SK-N-DZ (cell line): Measurements from ENCODE around the gene KRT7.
"Not testable (repeated sequence)": the region's sequence is repeated elsewhere in the genome, so short reads cannot be mapped to it uniquely, and the experiment has no call there.

ENCODE experiments used
- DNase-seq: peaks from one replicate; pipeline ENCODE4 v3.0.0-alpha.2; 2015; ENCODE audit warnings: low spot score

Gene KRT7

GRCh38 chr12:52255926-52256583 lies 23.0 kb downstream of the KRT7 start:
- no peak for DNase-seq

GRCh38 chr12:52256584-52256935 lies 23.5 kb downstream of the KRT7 start:
- DNase-seq, result no peak

GRCh38 chr12:52257074-52257551 lies 24.1 kb downstream of the KRT7 start:
- DNase-seq, result no peak

GRCh38 chr12:52257922-52258321 lies 24.9 kb downstream of the KRT7 start:
- not testable (repeated sequence) for DNase-seq

GRCh38 chr12:52258335-52258901 lies 25.4 kb downstream of the KRT7 start:
- no peak for DNase-seq

GRCh38 chr12:52259657-52260243 lies 26.7 kb downstream of the KRT7 start:
- no peak for DNase-seq

GRCh38 chr12:52260361-52261207 lies 27.5 kb downstream of the KRT7 start:
- no peak for DNase-seq

- no peak for DNase-seq
These were observed 28.1 kb downstream of the KRT7 start for GRCh38 chr12:52261208-52261484.

GRCh38 chr12:52262286-52262685 lies 29.2 kb downstream of the KRT7 start:
- DNase-seq, result no peak

GRCh38 chr12:52263761-52264434 lies 30.9 kb downstream of the KRT7 start:
- DNase-seq, result no peak

- no peak for DNase-seq
These were observed 31.4 kb downstream of the KRT7 start for GRCh38 chr12:52264435-52264825.

GRCh38 chr12:52266514-52266913 lies 33.5 kb downstream of the KRT7 start:
- no peak for DNase-seq

GRCh38 chr12:52267266-52267665 lies 34.2 kb downstream of the KRT7 start:
- no peak for DNase-seq

- no peak for DNase-seq
These were observed 34.7 kb downstream of the KRT7 start for GRCh38 chr12:52267699-52268098.

- no peak for DNase-seq
These were observed 35.2 kb downstream of the KRT7 start for GRCh38 chr12:52268212-52268611.

GRCh38 chr12:52270541-52271070 lies 37.6 kb downstream of the KRT7 start:
- DNase-seq, result no peak

- DNase-seq, result no peak
These were observed 38.1 kb downstream of the KRT7 start for GRCh38 chr12:52271158-52271557.

GRCh38 chr12:52274521-52275120 lies 41.6 kb downstream of the KRT7 start, which contains the start of gene KRT86:
Gene KRT86, plus strand, starts transcription at chr12:52274645. Its CDS starts 27,272 bp downstream, at chr12:52301917.
- no peak for DNase-seq

- DNase-seq, result no peak
These were observed 42.6 kb downstream of the KRT7 start for GRCh38 chr12:52275686-52276085.

GRCh38 chr12:52277486-52278245 lies 44.6 kb downstream of the KRT7 start:
- DNase-seq, result no peak
